ENCODE results near the gene SPSB3.

- TF ChIP-seq CTCF (IDR thresholded peaks at IDR 0.05) = no peak
- TF ChIP-seq POLR2A (IDR thresholded peaks at IDR 0.05) = no peak
These were observed 5.4 kb downstream of the SPSB3 start for GRCh38 chr16:1776991-1777374.

Measured in Peyer's patch (tissue), 4 donors.